ENCODE measurements around the gene KLK13.

Gene KLK13

DNA sequence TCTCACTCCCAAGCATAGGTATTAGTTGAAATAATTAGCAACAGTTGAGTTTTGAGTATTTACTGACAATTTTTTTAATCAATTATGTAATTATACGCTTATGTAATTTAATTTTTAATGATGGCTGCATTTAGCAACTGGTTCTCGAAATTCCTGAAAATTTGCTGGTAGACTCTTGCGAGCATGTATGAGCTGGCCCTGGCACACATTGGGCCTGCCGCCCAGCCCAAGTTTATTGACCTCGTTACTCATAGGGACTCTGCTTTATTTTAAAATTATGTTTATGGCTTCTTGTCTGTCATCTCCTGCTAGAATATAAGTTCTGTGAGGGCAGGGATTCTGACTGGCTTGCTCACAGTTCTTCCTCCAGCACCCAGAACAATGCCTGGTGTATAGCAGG is 11.1 kb upstream of the KLK13 start:
- Histone ChIP-seq H3K4me3 (ENCODE audit: low read length) (no peak overlapping the region), H3K9ac (ENCODE audit: low read length) (no peak overlapping the region), H3K27me3 (ENCODE audit: control insufficient read depth, insufficient read depth, low read length) (no peaks in the 10 kb centered on the region), H3K4me1 (ENCODE audit: control insufficient read depth, low read depth, low read length) (peaks cover 9% of the 10 kb centered on the region), H3K27ac (ENCODE audit: low read length) (no peak overlapping the region), H3K36me3 (ENCODE audit: control insufficient read depth, low read depth, low read length) (no peaks in the 10 kb centered on the region), H3K9me3 (ENCODE audit: control insufficient read depth, low read depth, low read length) (no peaks in the 10 kb centered on the region)

DNA sequence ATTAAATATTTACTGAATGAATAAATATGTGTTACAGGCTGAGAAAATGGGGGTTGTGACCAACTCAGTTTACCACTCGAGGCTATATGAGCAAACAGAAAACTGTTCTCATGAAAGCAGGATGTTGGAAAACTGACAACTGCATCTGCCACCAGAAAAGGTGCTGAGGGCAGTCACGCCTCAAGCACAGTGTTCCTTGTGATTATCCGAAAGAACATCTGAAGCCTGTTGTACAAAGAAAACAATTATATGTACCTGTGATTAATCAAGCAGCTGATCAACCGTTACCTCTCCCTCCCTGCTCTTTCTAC is 6.2 kb upstream of the KLK13 start:
- Histone ChIP-seq H3K27ac (ENCODE audit: low read length) (no peak overlapping the region), H3K9ac (ENCODE audit: low read length) (no peak overlapping the region), H3K27me3 (ENCODE audit: control insufficient read depth, insufficient read depth, low read length) (peaks cover 3% of the 10 kb centered on the region), H3K36me3 (ENCODE audit: control insufficient read depth, low read depth, low read length) (no peaks in the 10 kb centered on the region), H3K9me3 (ENCODE audit: control insufficient read depth, low read depth, low read length) (no peaks in the 10 kb centered on the region), H3K4me1 (ENCODE audit: control insufficient read depth, low read depth, low read length) (peaks cover under 1% of the 10 kb centered on the region), H3K4me3 (ENCODE audit: low read length) (no peak overlapping the region)

DNA sequence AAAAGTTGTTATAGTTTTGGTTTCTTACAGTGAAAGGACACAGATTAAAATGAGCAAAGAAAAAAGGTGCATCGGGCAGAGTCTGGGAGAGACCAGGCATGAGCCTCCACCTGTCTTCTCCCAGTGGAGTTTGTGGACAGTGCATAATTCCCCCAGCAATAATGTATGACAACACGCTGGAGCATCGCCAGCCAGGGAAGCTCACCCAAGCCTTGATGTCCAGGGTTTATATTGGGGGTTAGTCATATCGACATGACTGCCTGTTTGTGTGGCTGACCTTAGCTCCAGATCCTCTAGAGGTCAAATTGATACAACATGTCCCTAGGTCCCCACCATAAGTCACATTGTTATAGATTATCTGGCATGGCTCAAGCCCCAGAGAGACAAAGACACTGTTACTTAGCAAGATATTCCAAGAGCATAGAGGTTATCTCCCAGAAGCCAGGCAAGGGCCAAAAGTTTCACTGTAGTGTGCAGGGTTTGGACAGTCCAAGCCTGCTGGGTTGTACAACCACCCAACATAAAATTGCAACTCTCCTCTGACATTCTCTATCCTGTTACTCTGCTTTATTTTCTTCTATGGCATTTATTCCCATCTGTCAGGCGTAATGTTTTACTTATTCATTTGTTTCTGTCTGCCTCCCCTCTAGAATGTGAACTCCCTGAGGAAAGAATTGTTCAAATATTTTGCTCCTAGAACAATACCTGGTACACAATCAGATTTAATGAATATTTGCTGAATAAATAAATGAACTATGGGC is 5.6 kb upstream of the KLK13 start:
- Histone ChIP-seq H3K27ac (ENCODE audit: low read length) (no peak overlapping the region), H3K27me3 (ENCODE audit: control insufficient read depth, insufficient read depth, low read length) (peaks cover 4% of the 10 kb centered on the region), H3K4me3 (ENCODE audit: low read length) (no peak overlapping the region), H3K9ac (ENCODE audit: low read length) (no peak overlapping the region), H3K9me3 (ENCODE audit: control insufficient read depth, low read depth, low read length) (no peaks in the 10 kb centered on the region), H3K4me1 (ENCODE audit: control insufficient read depth, low read depth, low read length) (peaks cover 4% of the 10 kb centered on the region), H3K36me3 (ENCODE audit: control insufficient read depth, low read depth, low read length) (no peaks in the 10 kb centered on the region)

DNA sequence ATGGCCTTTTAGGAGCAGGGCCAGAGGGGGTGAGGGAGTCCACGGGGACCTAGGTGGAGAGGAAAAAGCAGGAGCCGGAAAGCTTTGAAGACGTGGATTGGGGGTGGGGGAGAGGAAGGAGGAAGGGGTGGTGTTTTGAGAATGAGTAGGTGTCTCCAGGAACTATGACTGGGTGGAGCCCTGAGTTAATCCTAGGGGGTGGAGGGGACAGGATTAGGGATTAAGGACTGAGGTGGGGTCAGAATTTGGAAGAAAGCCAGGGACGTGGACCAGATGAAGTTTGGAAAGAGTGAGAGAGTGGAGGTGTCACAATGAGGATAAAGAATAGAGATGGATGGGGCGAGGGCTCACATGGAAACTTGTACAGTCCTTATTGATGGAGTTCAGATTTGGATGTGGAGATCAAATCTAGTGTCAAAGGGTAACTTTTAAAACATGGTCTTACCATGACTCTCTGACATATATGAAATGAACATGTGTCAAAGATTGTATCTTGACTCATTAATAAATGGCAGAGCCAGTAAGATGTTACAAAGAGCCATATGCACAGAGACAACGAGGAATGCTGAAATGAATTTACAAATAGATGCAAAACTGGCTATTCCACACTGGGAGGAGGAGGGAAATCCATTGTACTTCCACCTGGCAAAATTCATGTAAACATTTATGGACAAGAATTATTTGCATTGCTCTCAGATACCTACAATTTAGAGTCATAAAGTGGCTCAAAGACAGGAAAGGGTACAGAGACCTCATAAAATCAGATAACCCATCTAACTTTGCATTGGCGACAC is 1.7 kb upstream of the KLK13 start:
- no peak overlapping the region for H3K9ac ChIP-seq (ENCODE audit: low read length)
- H3K4me3 ChIP-seq (ENCODE audit: low read length), result no peak overlapping the region
- H3K27me3 ChIP-seq (ENCODE audit: control insufficient read depth, insufficient read depth, low read length), result peaks cover 4% of the 10 kb centered on the region
- H3K4me1 ChIP-seq (ENCODE audit: control insufficient read depth, low read depth, low read length), result peaks cover 8% of the 10 kb centered on the region
- H3K9me3 ChIP-seq (ENCODE audit: control insufficient read depth, low read depth, low read length), result no peaks in the 10 kb centered on the region
- no peak overlapping the region for H3K27ac ChIP-seq (ENCODE audit: low read length)
- no peaks in the 10 kb centered on the region for H3K36me3 ChIP-seq (ENCODE audit: control insufficient read depth, low read depth, low read length)

DNA sequence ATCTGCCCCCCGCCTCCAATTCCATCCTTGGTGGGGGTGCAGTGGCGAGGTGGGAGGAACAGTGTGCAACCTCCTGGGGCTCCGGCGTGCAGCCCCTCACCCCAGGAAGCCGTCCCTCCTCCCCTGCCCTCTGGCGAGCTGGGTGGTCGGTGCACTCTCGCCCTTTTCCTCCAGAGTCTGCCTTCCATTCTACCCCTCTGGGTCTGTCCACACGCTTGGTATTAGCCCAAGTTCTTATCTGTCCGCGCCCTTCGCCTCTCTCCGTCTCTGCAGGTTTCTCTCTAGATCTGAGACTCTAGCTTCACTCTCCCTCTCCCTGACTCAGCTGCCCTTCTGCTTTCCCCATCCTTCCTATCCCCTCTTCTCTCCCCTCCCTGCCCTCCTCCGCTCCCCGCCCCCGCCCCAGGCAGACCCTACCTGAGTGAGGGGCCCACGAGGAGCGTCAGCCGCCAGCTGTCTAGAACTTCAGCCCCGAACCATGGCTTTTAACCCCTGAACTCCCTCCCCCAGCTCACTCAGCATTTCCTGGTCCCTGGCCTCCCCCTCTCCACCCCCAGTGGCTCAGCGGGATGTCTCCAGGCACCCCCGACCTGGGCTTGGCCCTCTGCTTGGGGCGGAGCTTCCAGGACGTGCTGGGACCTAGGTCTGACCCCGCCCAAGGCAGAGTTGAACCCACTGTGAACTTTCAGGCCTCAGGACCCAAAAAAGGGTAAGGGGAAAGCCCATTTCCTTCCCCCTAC is 499 bp upstream of the KLK13 start:
- peak overlapping the region; percentile 73 for H3K4me3 ChIP-seq (ENCODE audit: low read length)
- H3K4me1 ChIP-seq (ENCODE audit: control insufficient read depth, low read depth, low read length), result peaks cover 8% of the 10 kb centered on the region
- peak overlapping the region; percentile 10 for H3K9ac ChIP-seq (ENCODE audit: low read length)
- H3K27me3 ChIP-seq (ENCODE audit: control insufficient read depth, insufficient read depth, low read length), result peaks cover 4% of the 10 kb centered on the region
- H3K27ac ChIP-seq (ENCODE audit: low read length), result no peak overlapping the region
- no peaks in the 10 kb centered on the region for H3K36me3 ChIP-seq (ENCODE audit: control insufficient read depth, low read depth, low read length)
- no peaks in the 10 kb centered on the region for H3K9me3 ChIP-seq (ENCODE audit: control insufficient read depth, low read depth, low read length)

GRCh38 chr19:51063664-51064063 is 1.2 kb downstream of the KLK13 start:
- Histone ChIP-seq H3K27me3 (ENCODE audit: control insufficient read depth, insufficient read depth, low read length) (peaks cover 4% of the 10 kb centered on the region), H3K4me1 (ENCODE audit: control insufficient read depth, low read depth, low read length) (peaks cover 8% of the 10 kb centered on the region), H3K4me3 (ENCODE audit: low read length) (no peak overlapping the region), H3K36me3 (ENCODE audit: control insufficient read depth, low read depth, low read length) (no peaks in the 10 kb centered on the region), H3K9me3 (ENCODE audit: control insufficient read depth, low read depth, low read length) (no peaks in the 10 kb centered on the region), H3K27ac (ENCODE audit: low read length) (no peak overlapping the region), H3K9ac (ENCODE audit: low read length) (no peak overlapping the region)

- no peak overlapping the region for H3K9ac ChIP-seq (ENCODE audit: low read length)
- peaks cover 8% of the 10 kb centered on the region for H3K4me1 ChIP-seq (ENCODE audit: control insufficient read depth, low read depth, low read length)
- H3K27ac ChIP-seq (ENCODE audit: low read length), result no peak overlapping the region
- peaks cover under 1% of the 10 kb centered on the region for H3K27me3 ChIP-seq (ENCODE audit: control insufficient read depth, insufficient read depth, low read length)
- H3K4me3 ChIP-seq (ENCODE audit: low read length), result no peak overlapping the region
- no peaks in the 10 kb centered on the region for H3K9me3 ChIP-seq (ENCODE audit: control insufficient read depth, low read depth, low read length)
- H3K36me3 ChIP-seq (ENCODE audit: control insufficient read depth, low read depth, low read length), result no peaks in the 10 kb centered on the region
Observed at GRCh38 chr19:51060973-51061372, 3.9 kb downstream of the KLK13 start.

DNA sequence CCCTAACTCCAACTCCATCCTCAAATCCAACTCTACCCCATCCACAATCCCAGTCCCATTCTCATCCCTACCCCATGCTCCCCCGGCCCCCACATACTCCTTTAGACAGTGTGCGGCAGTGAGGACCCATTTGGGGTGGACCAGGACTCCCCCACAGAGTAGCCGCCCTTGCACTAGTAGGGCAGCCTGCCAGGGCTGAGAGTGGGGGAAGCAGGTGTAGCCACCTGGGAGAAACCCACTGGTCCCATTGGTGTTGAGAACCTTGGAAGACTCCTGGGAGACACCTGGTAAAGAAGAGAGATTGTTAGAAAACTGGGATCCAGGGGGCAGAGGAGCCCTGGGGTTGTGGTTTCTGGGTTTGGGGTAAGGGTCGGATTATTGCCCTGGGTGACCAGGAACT is 4.6 kb downstream of the KLK13 start:
- no peak overlapping the region for H3K27ac ChIP-seq (ENCODE audit: low read length)
- H3K4me3 ChIP-seq (ENCODE audit: low read length), result no peak overlapping the region
- H3K36me3 ChIP-seq (ENCODE audit: control insufficient read depth, low read depth, low read length), result no peaks in the 10 kb centered on the region
- H3K27me3 ChIP-seq (ENCODE audit: control insufficient read depth, insufficient read depth, low read length), result no peaks in the 10 kb centered on the region
- H3K9ac ChIP-seq (ENCODE audit: low read length), result no peak overlapping the region
- no peaks in the 10 kb centered on the region for H3K9me3 ChIP-seq (ENCODE audit: control insufficient read depth, low read depth, low read length)
- peaks cover 2% of the 10 kb centered on the region for H3K4me1 ChIP-seq (ENCODE audit: control insufficient read depth, low read depth, low read length)

DNA sequence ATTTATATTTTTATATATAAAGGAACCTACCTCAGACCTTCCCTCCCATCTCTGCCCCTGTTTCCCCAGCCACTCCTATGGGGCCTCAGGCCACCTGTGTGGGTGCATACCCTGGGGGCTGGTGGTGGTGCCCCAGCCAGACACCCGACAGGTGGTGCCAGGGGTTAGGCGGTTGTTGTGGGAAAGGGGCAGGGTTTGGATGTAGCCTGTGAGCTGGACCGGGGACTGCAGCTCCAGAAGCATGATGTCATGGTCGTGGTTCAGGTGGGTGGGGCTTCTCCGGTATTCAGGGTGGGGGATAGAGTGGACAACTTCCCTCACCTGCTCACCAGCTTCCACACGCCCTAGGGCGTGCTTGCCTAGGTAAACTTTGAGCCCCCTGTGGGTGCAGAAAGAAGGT is 5.2 kb downstream of the KLK13 start:
- H3K9me3 ChIP-seq (ENCODE audit: control insufficient read depth, low read depth, low read length), result no peaks in the 10 kb centered on the region
- H3K9ac ChIP-seq (ENCODE audit: low read length), result no peak overlapping the region
- no peak overlapping the region for H3K27ac ChIP-seq (ENCODE audit: low read length)
- H3K36me3 ChIP-seq (ENCODE audit: control insufficient read depth, low read depth, low read length), result no peaks in the 10 kb centered on the region
- no peaks in the 10 kb centered on the region for H3K27me3 ChIP-seq (ENCODE audit: control insufficient read depth, insufficient read depth, low read length)
- H3K4me3 ChIP-seq (ENCODE audit: low read length), result no peak overlapping the region
- H3K4me1 ChIP-seq (ENCODE audit: control insufficient read depth, low read depth, low read length), result no peaks in the 10 kb centered on the region

DNA sequence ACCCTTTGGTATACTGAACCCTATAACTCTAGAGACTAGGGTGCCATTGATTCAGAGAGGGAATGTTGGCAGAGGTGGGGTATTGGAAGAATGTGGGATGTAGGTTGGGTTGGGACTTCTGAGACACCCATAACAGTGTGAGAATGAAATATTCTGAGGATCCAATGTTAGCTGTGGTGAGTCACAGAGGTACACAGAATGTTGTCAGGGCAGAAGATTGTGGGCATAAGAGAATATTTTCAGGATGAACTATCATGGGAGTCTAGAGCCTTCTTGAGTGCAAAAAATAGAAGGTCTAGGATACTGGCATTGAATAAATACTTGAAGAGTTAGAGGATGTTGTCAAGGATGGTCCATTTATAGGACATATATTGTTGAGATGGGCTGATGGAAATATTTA is 9.0 kb downstream of the KLK13 start:
- Histone ChIP-seq H3K9me3 (ENCODE audit: control insufficient read depth, low read depth, low read length) (no peaks in the 10 kb centered on the region), H3K9ac (ENCODE audit: low read length) (no peak overlapping the region), H3K4me1 (ENCODE audit: control insufficient read depth, low read depth, low read length) (no peaks in the 10 kb centered on the region), H3K27me3 (ENCODE audit: control insufficient read depth, insufficient read depth, low read length) (no peaks in the 10 kb centered on the region), H3K27ac (ENCODE audit: low read length) (no peak overlapping the region), H3K36me3 (ENCODE audit: control insufficient read depth, low read depth, low read length) (no peaks in the 10 kb centered on the region), H3K4me3 (ENCODE audit: low read length) (no peak overlapping the region)

DNA sequence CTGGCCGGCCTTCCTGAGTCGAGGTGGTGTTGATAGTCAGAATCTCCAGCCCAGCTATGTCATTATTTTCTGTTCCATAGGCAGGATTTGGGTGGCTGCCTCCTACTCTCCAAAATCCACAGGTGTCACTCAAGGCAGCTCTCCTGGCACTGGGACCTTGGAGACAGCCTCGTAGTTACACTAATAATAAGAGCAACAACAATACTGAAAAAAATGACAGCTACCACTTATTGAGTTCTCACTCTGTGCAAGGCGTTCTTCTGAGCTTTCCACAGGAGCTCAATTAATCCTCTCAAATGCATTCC is 17.9 kb downstream of the KLK13 start:
- Histone ChIP-seq H3K9ac (ENCODE audit: low read length) (peak overlapping the region; percentile 34), H3K27ac (ENCODE audit: low read length) (peak overlapping the region; percentile 44), H3K9me3 (ENCODE audit: control insufficient read depth, low read depth, low read length) (peaks cover 3% of the 10 kb centered on the region), H3K4me3 (ENCODE audit: low read length) (peak overlapping the region; percentile 18), H3K4me1 (ENCODE audit: control insufficient read depth, low read depth, low read length) (peaks cover 19% of the 10 kb centered on the region), H3K27me3 (ENCODE audit: control insufficient read depth, insufficient read depth, low read length) (no peaks in the 10 kb centered on the region), H3K36me3 (ENCODE audit: control insufficient read depth, low read depth, low read length) (no peaks in the 10 kb centered on the region)

Measured in iPS-18a (cell line).